HuH-7 (cell line): ENCODE measurements around the gene CDH4.
"Not testable (repeated sequence)": the region's sequence is repeated elsewhere in the genome, so short reads cannot be mapped to it uniquely, and the experiment has no call there.

ENCODE experiments used
- DNase-seq: peaks from one replicate; pipeline ENCODE4 v3.0.0; 2011; ENCODE audit warnings: low spot score

Gene CDH4

DNA sequence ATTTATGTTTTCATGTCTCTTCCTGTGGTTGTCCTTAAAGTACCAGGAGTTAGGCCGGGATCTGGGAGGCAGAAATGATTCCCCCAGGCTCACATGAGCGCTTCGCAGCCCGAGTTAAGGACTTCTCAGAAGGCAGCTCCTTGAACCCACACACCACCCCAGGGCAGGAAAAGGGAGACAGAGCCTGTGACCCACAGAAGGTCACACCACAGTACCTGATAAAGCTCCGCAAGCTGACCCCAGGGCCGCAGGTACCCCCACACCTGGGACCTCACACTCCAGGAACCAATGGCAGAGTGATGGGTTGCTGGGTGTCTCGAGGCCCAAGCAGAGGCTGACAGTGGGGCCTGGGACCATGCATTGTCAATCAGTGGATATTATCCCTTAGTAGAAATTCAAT lies 207.6 kb downstream of the CDH4 start:
- no peak for DNase-seq

DNA sequence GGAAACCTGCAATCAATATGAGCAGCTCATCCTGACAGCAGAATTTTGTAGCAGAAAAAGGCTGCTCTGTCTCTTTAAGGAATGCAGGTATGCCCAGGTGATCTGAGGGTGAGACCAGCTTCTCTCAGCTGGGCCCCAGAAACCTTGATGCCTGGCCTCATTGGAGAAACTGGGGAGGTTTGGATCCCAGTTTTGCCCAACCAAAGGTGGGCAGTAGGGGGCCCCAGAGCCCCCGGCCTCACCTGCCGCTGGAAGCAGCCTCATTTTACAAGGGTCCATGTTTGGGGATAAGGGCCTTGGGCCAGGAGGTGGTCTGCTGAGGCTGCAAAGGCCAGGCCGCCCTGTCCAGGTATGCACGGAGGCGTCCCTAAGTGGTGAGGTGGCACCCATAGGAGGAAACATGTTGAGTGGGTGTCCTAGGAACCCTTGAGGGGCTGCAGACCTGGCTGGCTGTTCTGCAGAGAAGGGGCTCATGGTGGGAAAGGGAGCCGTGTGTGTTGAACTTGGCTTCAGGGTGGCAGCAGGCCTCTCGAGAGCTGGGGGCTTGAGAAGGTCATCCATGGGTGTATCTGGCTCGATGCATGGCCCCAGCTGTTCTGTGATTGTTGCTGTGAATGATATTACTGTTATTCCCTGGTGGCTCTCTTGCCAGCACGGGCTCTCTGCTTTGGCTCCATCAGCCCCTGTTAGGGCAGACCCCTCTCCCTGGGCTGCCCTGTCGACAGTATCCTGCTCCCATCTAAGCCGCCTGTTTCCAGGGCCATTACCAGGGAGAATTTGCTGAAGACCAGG lies 208.4 kb downstream of the CDH4 start:
- DNase-seq, result no peak

- no peak for DNase-seq
These were observed 209.4 kb downstream of the CDH4 start for GRCh38 chr20:61461461-61461860.

GRCh38 chr20:61464307-61465303 lies 212.5 kb downstream of the CDH4 start:
- no peak for DNase-seq

- DNase-seq, result no peak
These were observed 223.7 kb downstream of the CDH4 start for GRCh38 chr20:61475729-61476128.

DNA sequence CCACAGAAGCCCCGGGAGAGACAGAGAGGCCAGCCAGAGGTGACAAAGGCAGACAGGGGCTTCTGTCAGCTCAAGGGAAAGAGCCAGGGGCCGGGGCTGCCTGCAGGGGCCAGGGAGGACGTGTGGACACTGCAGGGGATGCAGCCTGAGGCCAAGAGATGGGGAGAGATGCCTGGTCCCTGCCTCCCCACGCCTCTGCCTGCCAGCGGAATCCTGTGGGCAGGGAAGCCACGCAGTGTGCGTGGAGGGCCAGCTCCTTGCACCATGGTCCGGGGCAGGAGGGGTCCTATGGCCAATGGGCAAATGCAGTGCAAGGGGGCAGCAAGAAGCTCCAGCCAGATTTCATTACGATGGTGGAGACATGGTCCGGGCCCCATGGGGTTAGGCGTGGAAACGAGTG lies 224.9 kb downstream of the CDH4 start:
- DNase-seq, result no peak

DNA sequence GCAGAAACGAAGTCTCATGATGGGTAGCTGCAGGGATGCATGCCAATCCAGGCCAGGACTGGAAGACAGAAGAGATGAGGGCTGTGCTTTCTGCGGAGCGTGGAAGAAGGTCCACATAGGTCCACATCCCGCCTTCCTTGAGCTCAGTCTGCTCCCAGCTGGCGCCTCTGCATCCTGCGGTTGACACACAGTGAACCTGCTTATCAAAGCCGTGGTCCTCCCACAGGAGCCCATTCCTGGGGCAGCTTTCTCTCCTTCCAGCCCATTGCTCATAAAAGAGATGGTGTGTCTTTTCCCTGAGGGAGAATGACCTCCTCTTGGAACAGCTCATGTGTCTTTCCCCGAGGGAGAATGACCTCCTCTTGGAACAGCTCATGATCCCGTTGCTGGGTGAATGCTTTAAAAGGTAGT lies 225.4 kb downstream of the CDH4 start:
- no peak for DNase-seq

DNA sequence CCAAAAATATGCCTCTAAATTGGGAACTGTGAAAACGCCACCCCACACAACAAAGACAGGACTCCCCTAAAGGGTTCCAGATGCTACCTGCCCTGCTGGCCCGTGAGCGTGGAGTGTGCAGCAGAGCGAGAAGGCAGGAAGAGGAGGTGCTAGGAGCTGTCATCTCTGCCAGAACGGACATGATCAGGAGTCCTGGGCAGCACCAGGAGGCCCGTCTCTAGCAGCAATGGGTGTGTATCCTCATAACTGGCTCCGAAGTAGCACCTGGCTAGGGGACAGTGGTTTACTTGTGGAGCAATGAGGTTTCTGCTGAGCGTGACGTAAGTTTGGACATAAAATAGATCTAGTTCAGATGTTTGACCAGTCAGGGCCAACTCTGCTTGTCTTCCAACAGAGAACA lies 226.0 kb downstream of the CDH4 start:
- no peak for DNase-seq

- DNase-seq, result no peak
These were observed 226.7 kb downstream of the CDH4 start for GRCh38 chr20:61478611-61479305.

DNA sequence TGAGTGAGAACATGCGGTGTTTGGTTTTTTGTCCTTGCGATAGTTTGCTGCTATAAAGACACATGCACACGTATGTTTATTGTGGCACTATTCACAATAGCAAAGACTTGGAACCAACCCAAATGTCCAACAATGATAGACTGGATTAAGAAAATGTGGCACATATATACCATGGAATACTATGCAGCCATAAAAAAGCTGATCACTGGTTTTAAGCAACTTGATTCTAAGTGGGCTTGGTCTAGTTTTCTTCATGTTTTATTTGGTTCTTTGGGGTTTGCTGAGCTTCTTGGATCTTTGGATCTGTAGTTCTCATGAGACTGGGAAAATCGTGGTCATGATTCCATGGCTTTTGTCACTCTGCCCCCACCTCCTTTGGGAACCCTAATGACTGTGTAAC lies 227.4 kb downstream of the CDH4 start:
- not testable (repeated sequence) for DNase-seq

GRCh38 chr20:61480158-61480825 lies 228.2 kb downstream of the CDH4 start:
- no peak for DNase-seq

DNA sequence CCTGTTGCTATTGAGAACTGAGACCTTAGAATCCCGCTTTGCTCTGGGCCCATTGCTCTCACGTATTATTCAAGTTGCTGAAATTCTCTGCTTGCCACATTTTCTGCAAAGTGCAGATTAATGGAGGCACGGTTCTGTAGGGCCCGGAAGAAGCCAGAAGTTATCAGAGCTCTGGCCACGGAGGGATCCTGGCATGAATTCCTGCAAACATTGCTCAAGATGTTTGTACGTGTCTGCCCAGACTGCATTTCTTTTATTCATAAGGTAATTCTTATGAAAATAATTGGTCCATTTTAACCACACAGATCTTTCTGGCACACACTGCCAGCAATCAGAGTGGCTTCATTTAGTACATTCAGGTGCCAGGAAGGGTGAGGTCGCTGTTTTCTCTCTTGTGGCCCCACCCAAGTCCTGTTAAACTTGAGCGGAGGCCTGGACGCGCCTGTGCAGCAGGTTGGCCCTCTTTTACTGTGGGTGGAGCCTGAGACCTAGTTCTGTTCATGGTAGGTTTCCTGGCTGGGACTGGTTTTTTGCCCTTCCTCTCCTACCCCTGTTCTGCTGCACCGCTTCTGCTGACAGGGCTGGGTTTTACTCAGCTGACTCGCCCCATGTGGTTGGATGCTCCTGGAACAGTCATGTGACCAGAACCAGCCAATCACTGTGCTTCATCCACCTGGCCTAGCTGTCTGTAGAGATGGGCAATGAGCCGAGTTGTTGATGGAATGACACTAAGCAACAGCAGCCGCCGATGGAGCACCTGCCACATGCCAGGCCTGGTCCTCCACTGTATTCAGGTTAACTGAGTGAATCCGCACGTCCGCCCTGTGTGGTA lies 230.2 kb downstream of the CDH4 start:
- DNase-seq, result no peak

GRCh38 chr20:61482901-61483300 lies 230.8 kb downstream of the CDH4 start:
- DNase-seq, result no peak

- no peak for DNase-seq
These were observed 231.4 kb downstream of the CDH4 start for GRCh38 chr20:61483336-61484067.

DNA sequence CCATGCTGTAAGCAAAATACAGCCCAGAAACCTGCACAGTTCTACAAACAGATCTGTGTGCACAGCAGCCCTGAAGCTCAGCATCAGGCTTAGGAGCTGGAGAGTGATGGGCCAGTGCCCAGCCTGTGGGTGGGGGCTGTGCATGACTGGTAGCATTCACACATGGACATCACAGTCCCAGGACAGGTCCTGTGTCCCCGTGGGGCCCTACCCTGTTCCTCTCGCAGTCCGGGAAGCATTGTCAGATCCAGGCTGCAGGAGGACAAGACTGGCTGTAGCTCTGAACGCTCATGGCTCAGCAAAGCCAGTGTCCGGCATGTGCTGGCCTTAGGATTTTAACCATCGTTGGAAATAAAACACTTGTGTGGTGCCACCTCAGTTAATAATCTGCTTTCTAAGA lies 234.1 kb downstream of the CDH4 start:
- DNase-seq, result no peak

DNA sequence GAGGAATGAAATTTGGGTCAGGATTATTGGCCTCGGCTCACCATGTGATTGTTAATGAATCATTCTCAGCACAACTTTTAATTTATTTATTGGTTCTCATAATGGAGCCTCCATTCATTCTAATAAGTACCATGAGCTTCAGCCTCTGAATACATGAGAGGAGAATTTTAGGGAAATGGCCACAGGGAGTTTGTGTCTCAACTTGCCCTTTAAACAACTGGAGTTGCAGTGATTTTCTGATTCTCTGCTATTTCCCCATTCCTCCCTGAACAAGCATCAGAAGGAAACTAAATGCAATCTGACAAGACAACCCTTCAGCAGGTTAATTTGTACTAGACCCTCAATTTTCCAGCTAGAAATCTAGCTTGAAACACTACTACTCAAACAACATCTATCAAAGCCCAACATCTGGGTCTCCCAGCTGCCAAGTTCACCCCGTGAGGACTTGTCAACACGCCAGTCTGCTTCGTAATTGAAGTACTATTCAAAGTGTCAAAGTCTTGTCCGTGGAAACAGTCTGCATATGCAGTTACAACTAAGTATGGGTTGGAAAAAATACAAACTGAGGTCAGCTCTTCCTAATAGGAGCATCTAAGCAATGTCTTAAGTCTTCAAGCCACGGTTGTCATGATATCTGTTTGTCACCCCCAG lies 235.4 kb downstream of the CDH4 start:
- DNase-seq, result no peak

DNA sequence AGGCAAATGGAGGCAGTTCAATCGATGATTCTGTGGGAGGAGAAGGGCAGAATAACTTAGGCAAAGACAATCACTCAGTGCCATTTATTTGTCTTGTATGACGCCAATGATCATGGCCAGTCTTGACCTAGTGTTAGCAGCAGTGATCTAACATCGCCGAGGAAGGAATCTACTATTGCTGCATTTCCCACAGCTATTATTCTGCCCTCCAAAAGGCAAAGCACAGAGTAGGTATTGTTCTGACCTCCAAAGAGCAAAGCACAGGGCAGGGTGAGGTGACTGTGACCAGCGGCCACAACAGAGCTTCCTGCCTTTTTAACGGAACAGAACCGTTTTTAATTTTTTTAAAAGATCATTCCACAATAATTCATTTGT lies 235.9 kb downstream of the CDH4 start:
- no peak for DNase-seq

DNA sequence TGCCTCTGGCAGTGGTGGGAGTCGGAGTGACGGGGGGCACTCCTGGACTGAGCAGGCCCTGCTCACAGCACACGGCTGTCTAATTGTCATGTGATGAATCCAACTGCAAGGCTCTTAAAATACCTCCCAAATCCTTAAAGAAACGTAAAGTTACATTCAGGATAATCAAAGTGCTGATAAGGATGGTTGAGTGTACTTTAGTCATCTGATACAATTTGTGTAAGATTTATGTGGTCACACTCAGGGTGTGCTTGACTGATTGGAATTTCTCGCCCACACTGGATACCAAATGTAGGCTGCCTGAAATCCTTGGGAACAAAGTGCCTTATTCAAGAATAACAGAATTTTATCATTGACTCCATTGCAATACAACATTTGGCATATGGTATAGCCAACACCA lies 238.7 kb downstream of the CDH4 start:
- DNase-seq, result no peak

DNA sequence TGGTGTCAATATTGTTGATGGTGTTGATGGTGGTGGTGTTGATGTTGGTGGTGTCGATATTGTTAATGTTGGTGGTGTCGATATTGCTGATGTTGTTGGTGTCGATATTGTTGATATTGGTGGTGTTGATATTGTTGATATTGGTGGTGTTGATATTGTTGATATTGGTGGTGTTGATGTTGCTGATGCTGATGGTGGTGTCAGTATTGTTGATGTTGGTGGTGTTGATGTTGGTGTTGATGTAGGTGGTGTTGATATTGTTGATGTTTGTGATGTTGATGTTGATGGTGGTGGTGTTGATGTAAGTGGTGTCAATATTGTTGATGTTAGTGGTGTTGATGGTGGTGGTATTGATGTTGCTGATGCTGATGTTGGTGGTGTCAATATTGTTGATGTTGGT lies 240.0 kb downstream of the CDH4 start:
- DNase-seq, result no peak

- no peak for DNase-seq
These were observed 241.8 kb downstream of the CDH4 start for GRCh38 chr20:61493798-61494305.
